Motor neuron (in vitro differentiated cells): ENCODE measurements around the gene SORCS3. TPM values are rescaled to one million over a fixed set of nuclear protein-coding genes. Genes with fewer than 3 reads are reported as not detected.

ENCODE experiments used
- ATAC-seq, 8 experiments: fragments of 200-7000 bp; cut with Tn5 transposase; replicated peaks in 6 of 8; 2 replicates each; pipeline ENCODE4 v1.8.0; 2021; ENCODE audit warnings: mild to moderate bottlenecking in 8 of 8, moderate library complexity in 8 of 8
- H3K27ac ChIP-seq, 2 donors: fragments of 250-450 bp; sonication (Bioruptor Pico); 2 replicates each; pipeline ENCODE4 v1.9.0; 2021; ENCODE audit warnings: antibody characterized with exemption in 2 of 2, mild to moderate bottlenecking in 2 of 2, moderate library complexity in 1 of 2
- H3K4me1 ChIP-seq, 2 donors: fragments of 250-450 bp; sonication (Bioruptor Pico); replicated peaks in 1 of 2; 2 replicates each; pipeline ENCODE4 v1.6.1; 2021; ENCODE audit warnings: antibody characterized with exemption in 2 of 2, mild to moderate bottlenecking in 2 of 2, moderate library complexity in 1 of 2
- H3K4me3 ChIP-seq, 5 donors: fragments of 250-450 bp; sonication (Bioruptor Pico); 2 replicates each; pipeline ENCODE4 v1.9.0; 2021; ENCODE audit warnings: antibody characterized with exemption in 5 of 5, mild to moderate bottlenecking in 5 of 5, moderate library complexity in 4 of 5
- WGBS, 10 experiments: fragments of 450-650 bp; shearing (Covaris generic); methylation state at CpG; one replicate each; pipeline ENCODE4 v1.0.0; 2022; 5-methylcytosine and 5-hydroxymethylcytosine counted together
- in situ Hi-C, 9 experiments: fragments of 400-800 bp; cut with MboI; loops; one replicate each; pipeline ENCODE4 v1.15.0; 2021; ENCODE audit warnings: low sequenced_read_pairs in 9 of 9, low pct_unique_long_range_greater_than_20kb in 2 of 9; ENCODE audit not compliant: unreplicated experiment in 9 of 9
- total RNA-seq, 8 experiments: library from RNA; unstranded; fragments of 300-600 nt; gene quantifications; 2 replicates each; pipeline versions ENCODE4 v1.2.3 to v1.2.4, GENCODE V29; 2022

The SORCS3 gene
- total RNA-seq, 8 experiments from 2014 or later: 0.10 to 14.3 (median 7.3) TPM

- 0 to 88% (median 48%) methylated on average over 1 to 2 of the region's 2 CpGs; no CpG with 5 or more reads in 3 of the 10 experiments for WGBS, 10 experiments
- in situ Hi-C loops: no loop called here
- Histone ChIP-seq H3K4me3 (no peak overlapping the region), H3K27ac (no peak overlapping the region), H3K4me1 (peaks cover 16 to 46% of the 10 kb centered on the region in 2 donors)
- ATAC-seq: peak in 6 of 8 experiments; percentile 21 to 91 (median 83)
These were observed 194.3 kb downstream of the SORCS3 start for GRCh38 chr10:104835422-104835821.

GRCh38 chr10:104842704-104843103 is 201.6 kb downstream of the SORCS3 start:
- ATAC-seq: no peak
- in situ Hi-C loops: no loop called here
- WGBS, 10 experiments: 0 to 100% (median 94%) methylated on average over 1 to 3 of the region's 3 CpGs; no CpG with 5 or more reads in 2 of the 10 experiments
- Histone ChIP-seq H3K4me3 (no peak overlapping the region), H3K27ac (no peak overlapping the region), H3K4me1 (peaks cover 0 to 3% of the 10 kb centered on the region in 2 donors)

GRCh38 chr10:104844073-104844472 is 203.0 kb downstream of the SORCS3 start:
- Histone ChIP-seq H3K4me1 (peaks cover 0 to 11% of the 10 kb centered on the region in 2 donors), H3K4me3 (no peak overlapping the region), H3K27ac (no peak overlapping the region)
- in situ Hi-C loops: no loop called here
- WGBS, 10 experiments: 21 to 100% (median 80%) methylated on average over 1 to 3 of the region's 3 CpGs; no CpG with 5 or more reads in 2 of the 10 experiments
- no peak for ATAC-seq

- WGBS, 10 experiments: 18 to 100% (median 80%) methylated on average over 1 to 4 of the region's 5 CpGs
- in situ Hi-C loops: no loop called here
- peaks cover 0 to 8% of the 10 kb centered on the region in 2 donors for H3K4me1 ChIP-seq
- H3K4me3 ChIP-seq: no peak overlapping the region
- H3K27ac ChIP-seq: no peak overlapping the region
- ATAC-seq: peak in 3 of 8 experiments; percentile 17 to 61 (median 32)
These were observed 208.9 kb downstream of the SORCS3 start for GRCh38 chr10:104850023-104850422.

GRCh38 chr10:104867966-104868598 is 227.0 kb downstream of the SORCS3 start:
- peak in 5 of 8 experiments; percentile 54 to 79 (median 65) for ATAC-seq
- WGBS, 10 experiments: 0 to 91% (median 56%) methylated on average over 1 to 6 of the region's 6 CpGs; no CpG with 5 or more reads in 1 of the 10 experiments
- peaks cover 13 to 18% of the 10 kb centered on the region in 2 donors for H3K4me1 ChIP-seq
- H3K27ac ChIP-seq: peak overlapping the region in 1 of 2 donors; percentile 6
- in situ Hi-C loops: no loop called here
- no peak overlapping the region for H3K4me3 ChIP-seq

- Histone ChIP-seq H3K27ac (no peak overlapping the region), H3K4me3 (no peak overlapping the region), H3K4me1 (peaks cover 26 to 33% of the 10 kb centered on the region in 2 donors)
- WGBS, 10 experiments: 0 to 100% (median 46%) methylated on average over 1 to 2 of the region's 2 CpGs; no CpG with 5 or more reads in 4 of the 10 experiments
- no peak for ATAC-seq
- in situ Hi-C loops: no loop called here
These were observed 231.6 kb downstream of the SORCS3 start for GRCh38 chr10:104872691-104873090.

GRCh38 chr10:104873161-104873560 is 232.1 kb downstream of the SORCS3 start:
- in situ Hi-C loops: no loop called here
- H3K4me1 ChIP-seq: peaks cover 26 to 29% of the 10 kb centered on the region in 2 donors
- no peak overlapping the region for H3K4me3 ChIP-seq
- ATAC-seq: no peak
- no peak overlapping the region for H3K27ac ChIP-seq

- Histone ChIP-seq H3K4me1 (peaks cover 30 to 33% of the 10 kb centered on the region in 2 donors), H3K4me3 (no peak overlapping the region), H3K27ac (no peak overlapping the region)
- WGBS, 10 experiments: 0 to 100% (median 70%) methylated on average over 1 of the region's 1 CpG; no CpG with 5 or more reads in 2 of the 10 experiments
- no peak for ATAC-seq
- in situ Hi-C loops: no loop called here
These were observed 234.5 kb downstream of the SORCS3 start for GRCh38 chr10:104875561-104875960.

- Histone ChIP-seq H3K27ac (no peak overlapping the region), H3K4me1 (peaks cover 13 to 25% of the 10 kb centered on the region in 2 donors), H3K4me3 (no peak overlapping the region)
- ATAC-seq: peak; percentile 39 to 100 (median 99)
- 0 to 90% (median 54%) methylated on average over 1 to 5 of the region's 5 CpGs; no CpG with 5 or more reads in 1 of the 10 experiments for WGBS, 10 experiments
- in situ Hi-C loops: no loop called here
These were observed 239.7 kb downstream of the SORCS3 start for GRCh38 chr10:104880624-104881398.

- H3K27ac ChIP-seq: no peak overlapping the region
- 0 to 89% (median 57%) methylated on average over 1 of the region's 1 CpG; no CpG with 5 or more reads in 3 of the 10 experiments for WGBS, 10 experiments
- no peak for ATAC-seq
- H3K4me1 ChIP-seq: peaks cover 9 to 20% of the 10 kb centered on the region in 2 donors
- no peak overlapping the region for H3K4me3 ChIP-seq
- in situ Hi-C loops: no loop called here
These were observed 240.7 kb downstream of the SORCS3 start for GRCh38 chr10:104881740-104882139.

- ATAC-seq: peak in 5 of 8 experiments; percentile 54 to 78 (median 71)
- Histone ChIP-seq H3K27ac (peak overlapping the region in 1 of 2 donors; percentile 6), H3K4me3 (no peak overlapping the region), H3K4me1 (peaks cover 18 to 32% of the 10 kb centered on the region in 2 donors)
- in situ Hi-C loops: no loop called here
- 17 to 100% (median 69%) methylated on average over 1 to 5 of the region's 5 CpGs; no CpG with 5 or more reads in 1 of the 10 experiments for WGBS, 10 experiments
These were observed 252.0 kb downstream of the SORCS3 start for GRCh38 chr10:104892879-104893617.

GRCh38 chr10:104893701-104894100 is 252.6 kb downstream of the SORCS3 start:
- Histone ChIP-seq H3K4me1 (peaks cover 22 to 32% of the 10 kb centered on the region in 2 donors), H3K4me3 (no peak overlapping the region), H3K27ac (peak overlapping the region in 1 of 2 donors; percentile 6)
- 0 to 48% (median 31%) methylated on average over 1 to 6 of the region's 6 CpGs for WGBS, 10 experiments
- peak in 5 of 8 experiments; percentile 71 to 93 (median 89) for ATAC-seq
- in situ Hi-C loops: no loop called here
